Neural progenitor cell (in vitro differentiated cells): Measurements from ENCODE around the gene KLHL13. TPM values are rescaled to one million over a fixed set of nuclear protein-coding genes. Genes with fewer than 3 reads are reported as not detected.

ENCODE experiments used
- DNase-seq: peaks from one replicate; pipeline ENCODE4 v3.0.0-alpha.2; 2016; ENCODE audit warnings: low spot score
- H2AFZ ChIP-seq: fragments of 200-600 bp; sonication (generic); replicated peaks from 2 replicates; pipeline ENCODE4 v1.6.1; 2016; ENCODE audit warnings: antibody characterized with exemption
- H3F3A ChIP-seq: fragments of 200-600 bp; sonication (generic); 2 replicates; pipeline ENCODE4 v1.6.1; 2016; ENCODE audit warnings: antibody characterized with exemption, low read depth
- H3K27ac ChIP-seq: fragments of 200-600 bp; sonication (generic); 2 replicates; pipeline ENCODE4 v1.5.1; 2016; ENCODE audit warnings: mild to moderate bottlenecking
- H3K27me3 ChIP-seq: fragments of 200-600 bp; sonication (generic); 2 replicates; pipeline ENCODE4 v1.6.1; 2016; ENCODE audit warnings: mild to moderate bottlenecking, moderate library complexity
- H3K36me3 ChIP-seq: fragments of 200-600 bp; sonication (generic); 2 replicates; pipeline ENCODE4 v1.5.1; 2016
- H3K4me1 ChIP-seq: fragments of 200-600 bp; sonication (generic); 2 replicates; pipeline ENCODE4 v1.6.1; 2016; ENCODE audit warnings: mixed run types
- H3K4me2 ChIP-seq: fragments of 200-600 bp; sonication (generic); 2 replicates; pipeline ENCODE4 v1.6.1; 2016
- H3K4me3 ChIP-seq: fragments of 200-600 bp; sonication (generic); 2 replicates; pipeline ENCODE4 v1.5.1; 2016
- H3K79me2 ChIP-seq: fragments of 200-600 bp; sonication (generic); 2 replicates; pipeline ENCODE4 v1.6.1; 2016; ENCODE audit warnings: low read depth
- H3K9ac ChIP-seq: fragments of 200-600 bp; sonication (generic); 2 replicates; pipeline ENCODE4 v1.6.1; 2016
- H3K9me3 ChIP-seq: fragments of 200-600 bp; sonication (generic); 2 replicates; pipeline ENCODE4 v1.5.1; 2016; ENCODE audit warnings: low read depth
- H4K20me1 ChIP-seq: fragments of 200-600 bp; sonication (generic); 2 replicates; pipeline ENCODE4 v1.6.1; 2016; ENCODE audit warnings: low read depth
- H3K27ac Mint-ChIP-seq: 3 replicates; pipeline ENCODE4 v1.8.0; 2021; ENCODE audit warnings: mixed read lengths
- H3K27me3 Mint-ChIP-seq: 2 replicates; pipeline ENCODE4 v1.8.0; 2022; ENCODE audit warnings: low read depth, mild to moderate bottlenecking, inconsistent platforms, moderate library complexity, mixed read lengths; ENCODE audit not compliant: insufficient read depth
- H3K36me3 Mint-ChIP-seq: 3 replicates; pipeline ENCODE4 v1.8.0; 2021; ENCODE audit warnings: mixed read lengths
- H3K4me1 Mint-ChIP-seq: 3 replicates; pipeline ENCODE4 v1.8.0; 2021; ENCODE audit warnings: mixed read lengths
- H3K4me3 Mint-ChIP-seq: 3 replicates; pipeline ENCODE4 v1.8.0; 2021; ENCODE audit warnings: mild to moderate bottlenecking, moderate library complexity, mixed read lengths
- H3K9me3 Mint-ChIP-seq: 3 replicates; pipeline ENCODE4 v1.8.0; 2020; ENCODE audit warnings: mixed read lengths
- CTCF ChIP-seq: fragments of 200-600 bp; sonication (generic); IDR thresholded peaks from 2 replicates; pipeline ENCODE4 v1.5.1; 2017; ENCODE audit warnings: antibody characterized with exemption, mild to moderate bottlenecking
- EZH2 ChIP-seq: fragments of 200-600 bp; sonication (generic); IDR thresholded peaks from 2 replicates; pipeline ENCODE4 v1.6.1; 2017; ENCODE audit warnings: antibody characterized with exemption, mild to moderate bottlenecking, moderate library complexity
- EZH2phosphoT487 ChIP-seq: fragments of 200-600 bp; sonication (generic); IDR thresholded peaks from 2 replicates; pipeline ENCODE4 v1.6.1; 2017; ENCODE audit warnings: antibody characterized with exemption
- total RNA-seq: library from RNA; depleted of rRNA; stranded (reverse); fragments of >200 nt; gene quantifications from 2 replicates; pipeline ENCODE4 v1.2.3, GENCODE V29; 2015; ENCODE audit warnings: low replicate concordance

Gene KLHL13
- total RNA-seq, 1 donor from 2014 or later: 22.6 TPM

DNA sequence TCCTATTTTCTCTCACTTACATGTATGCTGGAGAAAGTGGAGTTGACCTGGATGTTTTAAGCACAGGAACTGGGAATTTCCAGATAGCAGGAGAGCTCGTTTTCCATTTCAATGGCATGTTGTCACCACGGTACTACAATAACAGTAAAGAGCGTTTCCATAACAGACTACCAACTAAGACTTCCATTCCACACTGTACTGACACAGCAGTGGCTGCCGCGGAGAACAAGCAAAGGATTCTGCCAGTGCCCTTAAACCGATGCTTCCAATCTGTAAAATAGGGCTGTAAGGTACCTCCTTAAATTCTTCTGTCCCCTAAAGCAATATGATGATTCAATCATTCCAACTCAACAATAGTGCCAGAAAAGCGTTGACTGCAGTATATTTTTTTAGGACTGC, 143.9 kb downstream of the KLHL13 start:
- Mint-ChIP-seq H3K27me3 (no peaks in the 10 kb centered on the region), H3K4me1 (peaks cover 23% of the 10 kb centered on the region), H3K27ac (no peak overlapping the region), H3K4me3 (peak overlapping the region; percentile 1), H3K9me3 (no peaks in the 10 kb centered on the region), H3K36me3 (no peaks in the 10 kb centered on the region)
- peaks cover 11% of the 10 kb centered on the region for H3K4me1 ChIP-seq
- peak overlapping the region; percentile 57 for H3K4me2 ChIP-seq
- no peaks in the 10 kb centered on the region for H3K27me3 ChIP-seq
- peaks cover 4% of the 10 kb centered on the region for H3K9me3 ChIP-seq
- no peaks in the 10 kb centered on the region for H4K20me1 ChIP-seq
- no peak for TF ChIP-seq EZH2phosphoT487
- no peak for TF ChIP-seq CTCF
- TF ChIP-seq EZH2: no peak
- H3K27ac ChIP-seq: no peak overlapping the region
- no peak overlapping the region for H3K9ac ChIP-seq
- no peaks in the 10 kb centered on the region for H3K36me3 ChIP-seq
- H3F3A ChIP-seq: no peaks in the 10 kb centered on the region
- no peak overlapping the region for H2AFZ ChIP-seq
- no peak for DNase-seq
- no peak overlapping the region for H3K4me3 ChIP-seq
- no peaks in the 10 kb centered on the region for H3K79me2 ChIP-seq

- Mint-ChIP-seq H3K27ac (no peak overlapping the region), H3K36me3 (no peaks in the 10 kb centered on the region), H3K4me1 (peaks cover 23% of the 10 kb centered on the region), H3K27me3 (no peaks in the 10 kb centered on the region), H3K9me3 (peaks cover 2% of the 10 kb centered on the region), H3K4me3 (no peak overlapping the region)
- TF ChIP-seq EZH2phosphoT487 (no peak), CTCF (no peak)
- Histone ChIP-seq H3K27me3 (no peaks in the 10 kb centered on the region), H3K9ac (no peak overlapping the region), H3K9me3 (peaks cover 4% of the 10 kb centered on the region), H3K4me2 (no peak overlapping the region), H3F3A (no peaks in the 10 kb centered on the region), H3K27ac (no peak overlapping the region), H3K79me2 (no peaks in the 10 kb centered on the region), H2AFZ (no peak overlapping the region), H3K36me3 (no peaks in the 10 kb centered on the region), H4K20me1 (no peaks in the 10 kb centered on the region), H3K4me1 (peaks cover 11% of the 10 kb centered on the region), H3K4me3 (no peak overlapping the region)
- DNase-seq: no peak
Observed at GRCh38 chrX:117969782-117970181, 146.8 kb downstream of the KLHL13 start.

DNA sequence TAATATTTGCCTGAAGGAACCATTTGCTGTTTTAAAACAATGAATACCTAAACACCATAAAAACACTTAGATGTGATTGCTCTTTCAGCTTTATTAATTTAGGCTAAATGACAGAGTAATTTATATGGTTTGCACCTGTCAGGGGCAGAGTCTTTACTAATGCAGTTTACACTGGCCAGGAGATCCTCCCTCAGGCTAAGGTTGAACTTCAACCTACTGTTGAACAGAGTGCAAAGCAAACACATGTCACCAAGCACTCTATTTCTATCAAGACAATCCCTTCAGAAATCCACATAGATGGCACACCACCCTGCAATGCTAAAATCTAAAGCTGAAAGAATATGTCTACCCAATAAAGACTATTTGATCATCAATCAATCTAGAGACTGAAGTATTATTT, 147.3 kb downstream of the KLHL13 start:
- Histone ChIP-seq H3F3A (no peaks in the 10 kb centered on the region), H3K9ac (no peak overlapping the region), H4K20me1 (no peaks in the 10 kb centered on the region), H2AFZ (no peak overlapping the region), H3K27me3 (no peaks in the 10 kb centered on the region), H3K9me3 (peaks cover 4% of the 10 kb centered on the region), H3K36me3 (no peaks in the 10 kb centered on the region), H3K27ac (no peak overlapping the region), H3K4me1 (peaks cover 11% of the 10 kb centered on the region), H3K79me2 (no peaks in the 10 kb centered on the region), H3K4me2 (no peak overlapping the region), H3K4me3 (no peak overlapping the region)
- Mint-ChIP-seq H3K36me3 (no peaks in the 10 kb centered on the region), H3K27ac (no peak overlapping the region), H3K27me3 (no peaks in the 10 kb centered on the region), H3K4me1 (peaks cover 23% of the 10 kb centered on the region), H3K9me3 (peaks cover 4% of the 10 kb centered on the region), H3K4me3 (no peak overlapping the region)
- TF ChIP-seq EZH2 (no peak), EZH2phosphoT487 (no peak), CTCF (no peak)
- DNase-seq: no peak

DNA sequence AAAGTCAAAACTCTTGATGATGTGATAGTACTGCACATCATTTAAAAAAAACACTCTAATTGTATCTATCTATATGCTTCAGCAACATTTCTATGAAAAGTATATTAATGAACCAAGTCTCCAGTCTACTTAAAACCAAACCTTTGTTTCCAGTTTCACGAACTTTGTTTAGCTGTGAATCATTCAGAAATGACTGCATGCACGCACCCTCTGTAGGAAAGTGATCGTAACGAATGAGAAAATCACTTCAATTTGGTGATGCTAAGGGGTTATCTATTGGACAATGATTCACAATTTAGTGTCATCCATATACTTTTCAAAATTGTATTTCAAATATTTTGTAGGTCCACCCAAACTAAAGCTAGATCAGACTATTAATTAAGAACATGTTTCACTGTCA, 157.6 kb downstream of the KLHL13 start:
- Mint-ChIP-seq H3K9me3 (no peaks in the 10 kb centered on the region), H3K27ac (no peak overlapping the region), H3K27me3 (no peaks in the 10 kb centered on the region), H3K4me1 (no peaks in the 10 kb centered on the region), H3K36me3 (no peaks in the 10 kb centered on the region), H3K4me3 (no peak overlapping the region)
- Histone ChIP-seq H3K4me1 (no peaks in the 10 kb centered on the region), H3F3A (no peaks in the 10 kb centered on the region), H3K27me3 (no peaks in the 10 kb centered on the region), H3K79me2 (no peaks in the 10 kb centered on the region), H3K36me3 (no peaks in the 10 kb centered on the region), H3K9me3 (peaks cover 4% of the 10 kb centered on the region), H2AFZ (no peak overlapping the region), H3K27ac (no peak overlapping the region), H3K9ac (no peak overlapping the region), H3K4me2 (no peak overlapping the region), H4K20me1 (no peaks in the 10 kb centered on the region), H3K4me3 (no peak overlapping the region)
- no peak for DNase-seq
- no peak for TF ChIP-seq EZH2phosphoT487
